ENCODE data around the gene TIGAR. TPM values are rescaled to one million over a fixed set of nuclear protein-coding genes. Genes with fewer than 3 reads are reported as not detected.

Gene TIGAR
- total RNA-seq, 2 donors from 2014 or later = 4.1 to 9.5 TPM

- TF ChIP-seq, protein P1, sequence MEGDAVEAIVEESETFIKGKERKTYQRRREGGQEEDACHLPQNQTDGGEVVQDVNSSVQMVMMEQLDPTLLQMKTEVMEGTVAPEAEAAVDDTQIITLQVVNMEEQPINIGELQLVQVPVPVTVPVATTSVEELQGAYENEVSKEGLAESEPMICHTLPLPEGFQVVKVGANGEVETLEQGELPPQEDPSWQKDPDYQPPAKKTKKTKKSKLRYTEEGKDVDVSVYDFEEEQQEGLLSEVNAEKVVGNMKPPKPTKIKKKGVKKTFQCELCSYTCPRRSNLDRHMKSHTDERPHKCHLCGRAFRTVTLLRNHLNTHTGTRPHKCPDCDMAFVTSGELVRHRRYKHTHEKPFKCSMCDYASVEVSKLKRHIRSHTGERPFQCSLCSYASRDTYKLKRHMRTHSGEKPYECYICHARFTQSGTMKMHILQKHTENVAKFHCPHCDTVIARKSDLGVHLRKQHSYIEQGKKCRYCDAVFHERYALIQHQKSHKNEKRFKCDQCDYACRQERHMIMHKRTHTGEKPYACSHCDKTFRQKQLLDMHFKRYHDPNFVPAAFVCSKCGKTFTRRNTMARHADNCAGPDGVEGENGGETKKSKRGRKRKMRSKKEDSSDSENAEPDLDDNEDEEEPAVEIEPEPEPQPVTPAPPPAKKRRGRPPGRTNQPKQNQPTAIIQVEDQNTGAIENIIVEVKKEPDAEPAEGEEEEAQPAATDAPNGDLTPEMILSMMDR (IDR thresholded peaks at IDR 0.05) = no peak
- Histone ChIP-seq H3K4me1 (ENCODE audit: control insufficient read depth in 1 of 2, low read depth in 2 of 2) (peaks cover 25 to 65% of the 10 kb centered on the region in 2 donors), H3K27ac (no peak overlapping the region), H3K27me3 (replicated peaks; ENCODE audit: insufficient read depth) (no peaks in the 10 kb centered on the region), H3K9me3 (no peaks in the 10 kb centered on the region), H3K36me3 (peaks cover 54% of the 10 kb centered on the region), H3K4me3 (no peak overlapping the region)
- no peak for ATAC-seq (ENCODE audit: insufficient number of reproducible peaks, low FRiP score, low read depth)
- no peak for DNase-seq (ENCODE audit: low spot score)
These were observed 37.3 kb upstream of the TIGAR start for GRCh38 chr12:4283512-4284255.

GRCh38 chr12:4284306-4284705 lies 36.7 kb upstream of the TIGAR start:
- Histone ChIP-seq H3K27ac (no peak overlapping the region), H3K27me3 (replicated peaks; ENCODE audit: insufficient read depth) (no peaks in the 10 kb centered on the region), H3K9me3 (no peaks in the 10 kb centered on the region), H3K4me1 (ENCODE audit: control insufficient read depth in 1 of 2, low read depth in 2 of 2) (peaks cover 19 to 58% of the 10 kb centered on the region in 2 donors), H3K36me3 (peaks cover 53% of the 10 kb centered on the region), H3K4me3 (no peak overlapping the region)
- no peak for DNase-seq (ENCODE audit: low spot score)
- ATAC-seq (ENCODE audit: insufficient number of reproducible peaks, low FRiP score, low read depth) = no peak
- TF ChIP-seq, protein P1 (IDR thresholded peaks at IDR 0.05) = no peak

DNA sequence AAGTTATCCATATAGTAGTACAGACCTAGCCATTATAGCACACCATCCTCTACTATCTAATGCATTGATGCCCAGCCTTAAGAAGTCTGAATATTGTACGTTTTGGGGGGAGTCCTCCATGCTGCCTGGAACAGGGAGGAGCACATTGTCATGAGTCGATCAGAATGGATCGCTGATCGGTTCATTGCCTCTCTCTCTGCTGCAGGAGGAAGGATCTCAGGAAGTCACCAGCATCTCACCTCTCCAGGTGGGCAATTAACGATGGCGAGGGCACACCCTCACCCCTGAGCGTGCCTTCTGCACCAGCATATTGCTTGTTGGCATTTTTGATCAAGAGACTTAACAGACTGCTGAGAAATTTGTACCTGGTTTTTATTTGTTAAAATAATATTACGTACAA lies 35.9 kb upstream of the TIGAR start:
- Histone ChIP-seq H3K4me3 (no peak overlapping the region), H3K9me3 (no peaks in the 10 kb centered on the region), H3K27me3 (replicated peaks; ENCODE audit: insufficient read depth) (no peaks in the 10 kb centered on the region), H3K4me1 (ENCODE audit: control insufficient read depth in 1 of 2, low read depth in 2 of 2) (peaks cover 18 to 54% of the 10 kb centered on the region in 2 donors), H3K27ac (no peak overlapping the region), H3K36me3 (peaks cover 58% of the 10 kb centered on the region)
- TF ChIP-seq, protein P1 (IDR thresholded peaks at IDR 0.05) = no peak
- DNase-seq (ENCODE audit: low spot score) (no peak), ATAC-seq (ENCODE audit: insufficient number of reproducible peaks, low FRiP score, low read depth) (no peak)

GRCh38 chr12:4286228-4286627 lies 34.8 kb upstream of the TIGAR start:
- ATAC-seq (ENCODE audit: insufficient number of reproducible peaks, low FRiP score, low read depth) (no peak), DNase-seq (ENCODE audit: low spot score) (no peak)
- TF ChIP-seq, protein P1 (IDR thresholded peaks at IDR 0.05) = no peak
- H3K27me3 ChIP-seq (replicated peaks; ENCODE audit: insufficient read depth) = no peaks in the 10 kb centered on the region
- peaks cover 61% of the 10 kb centered on the region for H3K36me3 ChIP-seq
- no peak overlapping the region for H3K27ac ChIP-seq
- peaks cover 11 to 54% of the 10 kb centered on the region in 2 donors for H3K4me1 ChIP-seq (ENCODE audit: control insufficient read depth in 1 of 2, low read depth in 2 of 2)
- no peaks in the 10 kb centered on the region for H3K9me3 ChIP-seq
- no peak overlapping the region for H3K4me3 ChIP-seq

GRCh38 chr12:4286771-4287317 lies 34.2 kb upstream of the TIGAR start:
- Histone ChIP-seq H3K9me3 (no peaks in the 10 kb centered on the region), H3K4me3 (no peak overlapping the region), H3K36me3 (peaks cover 57% of the 10 kb centered on the region), H3K27ac (no peak overlapping the region), H3K4me1 (ENCODE audit: control insufficient read depth in 1 of 2, low read depth in 2 of 2) (peaks cover 13 to 54% of the 10 kb centered on the region in 2 donors), H3K27me3 (replicated peaks; ENCODE audit: insufficient read depth) (no peaks in the 10 kb centered on the region)
- no peak for ATAC-seq (ENCODE audit: insufficient number of reproducible peaks, low FRiP score, low read depth)
- TF ChIP-seq, protein P1 (IDR thresholded peaks at IDR 0.05) = no peak
- no peak for DNase-seq (ENCODE audit: low spot score)

Measured in thoracic aorta (tissue), 2 donors.